Measurements from ENCODE around the gene RASA3.

DNA sequence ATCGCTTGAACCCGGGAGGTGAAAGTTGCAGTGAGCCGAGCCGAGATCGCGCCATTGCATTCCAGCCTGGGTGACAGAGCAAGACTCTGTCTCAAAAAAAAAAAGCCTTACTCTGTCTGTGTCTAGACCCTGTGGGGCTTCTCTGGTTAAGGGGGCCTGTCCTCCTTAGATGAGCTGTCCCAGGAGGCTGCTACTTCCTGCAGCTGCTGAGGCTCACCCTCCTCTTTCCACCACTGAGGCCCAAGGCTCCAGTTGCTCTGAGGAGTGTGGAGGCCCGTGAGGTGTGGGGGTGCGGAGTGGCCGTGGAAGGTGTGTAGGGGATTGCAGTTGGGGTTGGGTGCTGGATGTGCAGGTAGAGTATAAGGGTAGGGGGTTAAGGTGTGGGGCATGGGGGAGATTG is 22.1 kb upstream of the RASA3 start:
- TF ChIP-seq, protein P1, sequence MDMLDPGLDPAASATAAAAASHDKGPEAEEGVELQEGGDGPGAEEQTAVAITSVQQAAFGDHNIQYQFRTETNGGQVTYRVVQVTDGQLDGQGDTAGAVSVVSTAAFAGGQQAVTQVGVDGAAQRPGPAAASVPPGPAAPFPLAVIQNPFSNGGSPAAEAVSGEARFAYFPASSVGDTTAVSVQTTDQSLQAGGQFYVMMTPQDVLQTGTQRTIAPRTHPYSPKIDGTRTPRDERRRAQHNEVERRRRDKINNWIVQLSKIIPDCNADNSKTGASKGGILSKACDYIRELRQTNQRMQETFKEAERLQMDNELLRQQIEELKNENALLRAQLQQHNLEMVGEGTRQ (CRISPR knock-in tag; IDR thresholded peaks at IDR 0.05) = no peak
- no peak for TF ChIP-seq CTCF (IDR thresholded peaks at IDR 0.05)
- TF ChIP-seq, protein P2, sequence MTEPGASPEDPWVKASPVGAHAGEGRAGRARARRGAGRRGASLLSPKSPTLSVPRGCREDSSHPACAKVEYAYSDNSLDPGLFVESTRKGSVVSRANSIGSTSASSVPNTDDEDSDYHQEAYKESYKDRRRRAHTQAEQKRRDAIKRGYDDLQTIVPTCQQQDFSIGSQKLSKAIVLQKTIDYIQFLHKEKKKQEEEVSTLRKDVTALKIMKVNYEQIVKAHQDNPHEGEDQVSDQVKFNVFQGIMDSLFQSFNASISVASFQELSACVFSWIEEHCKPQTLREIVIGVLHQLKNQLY (CRISPR knock-in tag; IDR thresholded peaks at IDR 0.05) = no peak
- no peak for TF ChIP-seq ATF6 (CRISPR knock-in tag; IDR thresholded peaks at IDR 0.05)
- TF ChIP-seq PRDM15 (CRISPR knock-in tag; IDR thresholded peaks at IDR 0.05) = no peak
- no peak for TF ChIP-seq MYBL2 (CRISPR knock-in tag; IDR thresholded peaks at IDR 0.05)
- TF ChIP-seq ZNF121 (CRISPR knock-in tag; IDR thresholded peaks at IDR 0.05) = no peak
